Measurements from ENCODE around the gene ING1.

The ING1 gene

GRCh38 chr13:110766671-110767430 is 53.4 kb downstream of the ING1 start:
- TF ChIP-seq MAX (IDR thresholded peaks at IDR 0.05; ENCODE audit: low read depth, low read length) (no peak), MYC (IDR thresholded peaks at IDR 0.05; ENCODE audit: low read depth, low read length) (no peak), CTCF (IDR thresholded peaks at IDR 0.05; ENCODE audit: low read depth, low read length) (no peak), POLR2A (IDR thresholded peaks at IDR 0.05; ENCODE audit: extremely low read depth, insufficient read length) (no peak)
- no peak for DNase-seq (ENCODE audit: low read depth)

GRCh38 chr13:110767476-110767875 is 54.0 kb downstream of the ING1 start:
- DNase-seq (ENCODE audit: low read depth), result no peak
- no peak for TF ChIP-seq MAX (IDR thresholded peaks at IDR 0.05; ENCODE audit: low read depth, low read length)
- TF ChIP-seq MYC (IDR thresholded peaks at IDR 0.05; ENCODE audit: low read depth, low read length), result no peak
- no peak for TF ChIP-seq POLR2A (IDR thresholded peaks at IDR 0.05; ENCODE audit: extremely low read depth, insufficient read length)
- no peak for TF ChIP-seq CTCF (IDR thresholded peaks at IDR 0.05; ENCODE audit: low read depth, low read length)

More at GRCh38 chr13:110766671-110767430, 53.4 kb downstream of the ING1 start:
- no peak overlapping the region for H3K4me3 ChIP-seq (ENCODE audit: low read depth, low read length)

GRCh38 chr13:110769097-110769496 is 55.6 kb downstream of the ING1 start:
- TF ChIP-seq CTCF (IDR thresholded peaks at IDR 0.05; ENCODE audit: low read depth, low read length) (no peak), MYC (IDR thresholded peaks at IDR 0.05; ENCODE audit: low read depth, low read length) (no peak), MAX (IDR thresholded peaks at IDR 0.05; ENCODE audit: low read depth, low read length) (no peak), POLR2A (IDR thresholded peaks at IDR 0.05; ENCODE audit: extremely low read depth, insufficient read length) (no peak)
- no peak overlapping the region for H3K4me3 ChIP-seq (ENCODE audit: low read depth, low read length)
- no peak for DNase-seq (ENCODE audit: low read depth)

More at GRCh38 chr13:110767476-110767875, 54.0 kb downstream of the ING1 start:
- H3K4me3 ChIP-seq (ENCODE audit: low read depth, low read length), result no peak overlapping the region

- no peak overlapping the region for H3K4me3 ChIP-seq (ENCODE audit: low read depth, low read length)
- DNase-seq (ENCODE audit: low read depth), result no peak
- no peak for TF ChIP-seq MAX (IDR thresholded peaks at IDR 0.05; ENCODE audit: low read depth, low read length)
- no peak for TF ChIP-seq POLR2A (IDR thresholded peaks at IDR 0.05; ENCODE audit: extremely low read depth, insufficient read length)
- TF ChIP-seq CTCF (IDR thresholded peaks at IDR 0.05; ENCODE audit: low read depth, low read length), result no peak
- no peak for TF ChIP-seq MYC (IDR thresholded peaks at IDR 0.05; ENCODE audit: low read depth, low read length)
Observed at GRCh38 chr13:110770678-110771077, 57.2 kb downstream of the ING1 start.

GRCh38 chr13:110771194-110771593 is 57.7 kb downstream of the ING1 start:
- TF ChIP-seq MAX (IDR thresholded peaks at IDR 0.05; ENCODE audit: low read depth, low read length), result no peak
- no peak for TF ChIP-seq POLR2A (IDR thresholded peaks at IDR 0.05; ENCODE audit: extremely low read depth, insufficient read length)
- no peak for TF ChIP-seq CTCF (IDR thresholded peaks at IDR 0.05; ENCODE audit: low read depth, low read length)
- TF ChIP-seq MYC (IDR thresholded peaks at IDR 0.05; ENCODE audit: low read depth, low read length), result no peak
- DNase-seq (ENCODE audit: low read depth), result peak; percentile 15
- no peak overlapping the region for H3K4me3 ChIP-seq (ENCODE audit: low read depth, low read length)

Measured in NB4 (cell line).